Natural killer cell (primary cell): ENCODE data around the gene OLFM1. TPM values are rescaled to one million over a fixed set of nuclear protein-coding genes. Genes with fewer than 3 reads are reported as not detected.

ENCODE experiments used
- ATAC-seq, 3 donors: fragments of 150-1000 bp in 2 of 3; fragments of 200-7000 bp in 1 of 3; cut with Tn5 transposase; 1 replicate in 1 of 3; 2 replicates in 2 of 3; pipeline ENCODE4 v1.10.0; 2021; ENCODE audit warnings: mild to moderate bottlenecking in 2 of 3, moderate library complexity in 2 of 3
- DNase-seq, 2 donors: peaks; one replicate each; pipeline versions ENCODE4 v3.0.0 to v3.0.0-alpha.2; 2013 to 2021; ENCODE audit warnings: mixed read lengths in 1 of 2
- H3K27ac ChIP-seq: one replicate; pipeline ENCODE4 v1.5.1; 2013; ENCODE audit warnings: mild to moderate bottlenecking, low read length
- H3K27me3 ChIP-seq: one replicate; pipeline ENCODE4 v1.6.1; 2013; ENCODE audit warnings: low read length; ENCODE audit not compliant: control insufficient read depth, insufficient read depth
- H3K36me3 ChIP-seq: one replicate; pipeline ENCODE4 v1.6.1; 2013; ENCODE audit warnings: low read length; ENCODE audit not compliant: control insufficient read depth, insufficient read depth
- H3K4me1 ChIP-seq: one replicate; pipeline ENCODE4 v1.6.1; 2013; ENCODE audit warnings: low read length; ENCODE audit not compliant: control insufficient read depth, insufficient read depth
- H3K4me3 ChIP-seq: one replicate; pipeline ENCODE4 v1.5.1; 2013; ENCODE audit warnings: low read length
- H3K9me3 ChIP-seq: one replicate; pipeline ENCODE4 v1.6.1; 2013; ENCODE audit warnings: low read length; ENCODE audit not compliant: control insufficient read depth, insufficient read depth
- H3K27ac Mint-ChIP-seq, 2 donors: one replicate each; pipeline ENCODE4 v1.8.0; 2022; ENCODE audit warnings: mild to moderate bottlenecking in 2 of 2, mixed read lengths in 2 of 2, moderate library complexity in 1 of 2
- H3K27me3 Mint-ChIP-seq, 2 donors: one replicate each; pipeline ENCODE4 v1.8.0; 2022; ENCODE audit warnings: low read depth in 2 of 2, mixed read lengths in 2 of 2
- H3K36me3 Mint-ChIP-seq: one replicate; pipeline ENCODE4 v1.8.0; 2022; ENCODE audit warnings: mixed read lengths
- H3K4me1 Mint-ChIP-seq, 2 donors: one replicate each; pipeline ENCODE4 v1.8.0; 2022; ENCODE audit warnings: mixed read lengths in 2 of 2
- H3K4me3 Mint-ChIP-seq: one replicate; pipeline ENCODE4 v1.8.0; 2022; ENCODE audit warnings: mild to moderate bottlenecking, moderate library complexity, mixed read lengths
- H3K9me3 Mint-ChIP-seq, 2 donors: one replicate each; pipeline ENCODE4 v1.8.0; 2022; ENCODE audit warnings: mixed read lengths in 2 of 2
- WGBS: methylation state at CpG from one replicate; pipeline ENCODE4 v1.1.7; 2013; ENCODE audit warnings: missing lambda C conversion rate; ENCODE audit not compliant: insufficient coverage; 5-methylcytosine and 5-hydroxymethylcytosine counted together
- intact Hi-C: fragments of 100-400 bp; cut with micrococcal nuclease; formaldehyde crosslinking; loops from one replicate; pipeline ENCODE4 v1.14.2; 2022
- total RNA-seq, 4 donors: library from RNA; stranded (reverse); fragments of 120-200 nt in 1 of 4; gene quantifications; one replicate each; pipeline versions ENCODE4 v1.2.3 to v1.2.4, GENCODE V29; 2013 to 2022
- TF ChIP-seq, protein P1 (sequence below): fragments of 200-600 bp; IDR thresholded peaks from one replicate; pipeline ENCODE4 v1.8.0; 2022; ENCODE audit warnings: antibody characterized with exemption

The OLFM1 gene
- total RNA-seq, 3 donors from 2014 or later (not counting 1 experiment from before 2014, with no cell fraction given) = 0.18 TPM; not detected in 2

DNA sequence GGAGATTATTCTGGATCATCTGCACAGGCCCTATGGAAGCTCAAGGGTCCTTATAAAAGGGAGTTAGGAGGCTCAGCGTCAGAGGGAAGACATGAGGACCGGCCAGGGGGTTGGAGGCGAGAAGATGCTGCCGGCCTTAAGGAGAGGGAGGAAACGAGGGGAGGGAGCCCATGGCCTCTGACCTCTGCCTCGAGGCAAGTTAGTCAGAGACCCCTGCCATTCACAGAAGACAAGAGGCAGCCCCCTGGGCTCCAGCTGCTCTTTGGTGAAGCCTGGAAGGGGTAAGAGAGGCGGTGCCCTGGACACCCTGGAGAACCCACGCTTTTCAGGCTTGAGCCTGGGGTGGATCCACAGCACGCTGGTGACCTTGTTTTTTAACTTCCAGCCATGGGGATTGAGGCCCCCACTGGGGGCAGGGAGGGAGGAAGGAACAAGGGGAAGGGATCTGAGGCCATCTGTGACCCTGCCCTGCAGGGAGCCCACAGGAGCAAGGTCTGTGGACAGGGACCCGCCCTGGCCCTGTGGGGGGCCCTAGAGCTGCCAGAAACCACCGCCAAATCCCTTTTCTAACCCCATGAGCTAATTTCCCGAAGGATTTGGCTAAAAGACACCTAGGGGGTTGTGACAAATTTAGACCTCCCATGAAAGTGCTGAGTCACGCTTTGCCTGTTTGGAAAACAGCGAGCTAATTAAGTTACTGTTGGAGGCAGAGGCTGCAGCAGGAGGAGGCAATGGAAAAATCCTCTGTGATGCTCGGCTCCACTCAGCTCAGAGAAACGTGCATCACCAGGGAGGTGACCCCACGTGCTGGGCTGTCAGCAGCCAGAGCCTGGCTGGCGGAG lies 49.7 kb downstream of the OLFM1 start:
- Mint-ChIP-seq H3K9me3 (no peaks in the 10 kb centered on the region), H3K4me3 (no peak overlapping the region), H3K36me3 (no peaks in the 10 kb centered on the region), H3K27ac (no peak overlapping the region), H3K27me3 (peaks cover 0 to 7% of the 10 kb centered on the region in 2 donors), H3K4me1 (no peaks in the 10 kb centered on the region)
- no peak for ATAC-seq
- H3K27me3 ChIP-seq = no peaks in the 10 kb centered on the region
- no peak for DNase-seq
- H3K9me3 ChIP-seq = no peaks in the 10 kb centered on the region
- no peak overlapping the region for H3K27ac ChIP-seq
- TF ChIP-seq, protein P1, sequence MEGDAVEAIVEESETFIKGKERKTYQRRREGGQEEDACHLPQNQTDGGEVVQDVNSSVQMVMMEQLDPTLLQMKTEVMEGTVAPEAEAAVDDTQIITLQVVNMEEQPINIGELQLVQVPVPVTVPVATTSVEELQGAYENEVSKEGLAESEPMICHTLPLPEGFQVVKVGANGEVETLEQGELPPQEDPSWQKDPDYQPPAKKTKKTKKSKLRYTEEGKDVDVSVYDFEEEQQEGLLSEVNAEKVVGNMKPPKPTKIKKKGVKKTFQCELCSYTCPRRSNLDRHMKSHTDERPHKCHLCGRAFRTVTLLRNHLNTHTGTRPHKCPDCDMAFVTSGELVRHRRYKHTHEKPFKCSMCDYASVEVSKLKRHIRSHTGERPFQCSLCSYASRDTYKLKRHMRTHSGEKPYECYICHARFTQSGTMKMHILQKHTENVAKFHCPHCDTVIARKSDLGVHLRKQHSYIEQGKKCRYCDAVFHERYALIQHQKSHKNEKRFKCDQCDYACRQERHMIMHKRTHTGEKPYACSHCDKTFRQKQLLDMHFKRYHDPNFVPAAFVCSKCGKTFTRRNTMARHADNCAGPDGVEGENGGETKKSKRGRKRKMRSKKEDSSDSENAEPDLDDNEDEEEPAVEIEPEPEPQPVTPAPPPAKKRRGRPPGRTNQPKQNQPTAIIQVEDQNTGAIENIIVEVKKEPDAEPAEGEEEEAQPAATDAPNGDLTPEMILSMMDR = no peak
- 33% methylated on average over 18 of the region's 18 CpGs for whole genome bisulfite sequencing
- no peak overlapping the region for H3K4me3 ChIP-seq
- H3K36me3 ChIP-seq = no peaks in the 10 kb centered on the region
- no peaks in the 10 kb centered on the region for H3K4me1 ChIP-seq
- intact Hi-C loops = no loop called here

DNA sequence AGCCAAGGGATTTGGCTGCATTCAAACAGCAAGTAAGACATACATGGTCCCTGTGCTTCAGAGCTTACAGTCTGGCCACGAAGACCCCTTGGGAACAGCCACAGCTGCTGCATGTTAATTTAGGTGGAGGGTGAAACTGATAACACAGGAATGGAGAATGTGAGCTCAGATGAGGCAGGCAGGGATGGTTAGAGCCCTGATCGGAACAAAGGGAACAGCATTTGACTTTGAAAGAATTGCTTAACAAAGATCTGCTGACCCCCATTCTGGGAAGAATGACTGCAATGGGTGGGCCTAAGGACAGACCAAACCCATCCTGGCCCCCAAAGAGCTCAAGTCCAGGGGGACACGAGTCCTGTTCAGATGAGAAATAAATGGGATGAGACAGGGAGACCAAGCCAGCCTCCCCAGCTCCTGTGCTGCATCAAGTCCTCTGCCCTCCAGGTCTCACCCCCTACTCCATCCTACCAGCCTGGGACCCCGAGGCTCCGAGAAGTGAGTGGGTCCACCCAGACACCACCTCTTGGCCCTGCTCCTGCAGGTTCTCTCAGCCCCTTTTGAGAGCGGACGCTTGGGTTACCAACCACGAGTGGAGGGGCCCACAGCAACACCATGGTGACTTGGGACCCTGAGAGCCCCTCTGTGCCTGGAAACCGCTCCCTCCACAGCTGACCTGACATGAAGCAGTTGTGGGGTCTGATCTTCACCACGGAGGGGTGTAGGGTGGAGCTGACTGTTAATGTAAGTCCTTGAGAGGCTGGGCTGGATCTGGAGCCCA lies 50.8 kb downstream of the OLFM1 start:
- ATAC-seq (no peak), DNase-seq (no peak)
- Mint-ChIP-seq H3K36me3 (no peaks in the 10 kb centered on the region), H3K4me1 (no peaks in the 10 kb centered on the region), H3K27ac (no peak overlapping the region), H3K4me3 (no peak overlapping the region), H3K9me3 (no peaks in the 10 kb centered on the region), H3K27me3 (no peaks in the 10 kb centered on the region)
- H3K36me3 ChIP-seq = no peaks in the 10 kb centered on the region
- TF ChIP-seq, protein P1 = no peak
- no peaks in the 10 kb centered on the region for H3K4me1 ChIP-seq
- H3K27me3 ChIP-seq = no peaks in the 10 kb centered on the region
- H3K4me3 ChIP-seq = no peak overlapping the region
- H3K27ac ChIP-seq = no peak overlapping the region
- no peaks in the 10 kb centered on the region for H3K9me3 ChIP-seq
- intact Hi-C loops = no loop called here
- WGBS = 78% methylated on average over 9 of the region's 10 CpGs

DNA sequence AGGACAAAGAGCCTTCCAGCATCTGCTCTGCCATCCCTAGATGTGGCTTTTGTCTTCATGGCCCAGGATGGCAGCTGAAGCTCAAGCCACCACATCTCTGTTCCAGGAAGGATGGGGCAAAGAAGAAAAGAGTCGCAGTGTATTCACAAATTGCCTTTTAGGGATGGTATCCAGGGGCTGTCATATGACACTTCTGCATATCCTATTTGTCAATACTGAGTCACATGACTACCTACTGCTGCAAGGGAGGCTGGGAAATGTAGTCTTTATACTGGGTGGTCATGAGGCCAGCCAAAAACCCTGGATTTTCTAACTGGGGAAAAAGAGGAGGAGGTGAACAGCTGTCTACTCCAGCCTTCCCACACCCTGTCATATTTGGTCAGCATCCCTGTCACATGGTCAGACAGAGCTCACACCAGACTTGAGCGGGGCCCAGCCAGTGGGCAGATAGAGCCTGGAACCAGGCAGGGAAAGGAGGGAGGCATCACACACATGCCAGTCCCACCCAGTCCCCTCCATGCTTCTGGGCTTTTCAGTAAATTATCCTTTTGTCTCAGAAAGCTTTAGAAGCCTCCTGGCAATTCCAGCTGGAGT lies 52.0 kb downstream of the OLFM1 start:
- no peaks in the 10 kb centered on the region for H3K4me1 Mint-ChIP-seq
- no peaks in the 10 kb centered on the region for H3K27me3 Mint-ChIP-seq
- H3K4me3 Mint-ChIP-seq = no peak overlapping the region
- 90% methylated on average over 2 of the region's 2 CpGs for WGBS
- no peak overlapping the region for H3K27ac ChIP-seq
- DNase-seq = no peak
- H3K27ac Mint-ChIP-seq = no peak overlapping the region
- H3K27me3 ChIP-seq = no peaks in the 10 kb centered on the region
- H3K4me3 ChIP-seq = no peak overlapping the region
- H3K36me3 Mint-ChIP-seq = no peaks in the 10 kb centered on the region
- no peaks in the 10 kb centered on the region for H3K4me1 ChIP-seq
- H3K36me3 ChIP-seq = no peaks in the 10 kb centered on the region
- no peak for ATAC-seq
- no peaks in the 10 kb centered on the region for H3K9me3 Mint-ChIP-seq
- intact Hi-C loops = no loop called here
- no peaks in the 10 kb centered on the region for H3K9me3 ChIP-seq
- TF ChIP-seq, protein P1 = no peak
